ENCODE results near the gene ENTPD8. TPM values are rescaled to one million over a fixed set of nuclear protein-coding genes. Genes with fewer than 3 reads are reported as not detected.

Gene ENTPD8
- total and polyA plus RNA-seq, 2 of the 13 experiments (the other 11 are each of a cell fraction or from before 2014, with no cell fraction given): 0.26 to 0.44 TPM

GRCh38 chr9:137398561-137399468 lies 42.3 kb downstream of the ENTPD8 start:
- Histone ChIP-seq H3K9me3 (ENCODE audit: low read length) (no peaks in the 10 kb centered on the region), H3K79me2 (ENCODE audit: insufficient read depth, low read length) (no peaks in the 10 kb centered on the region), H3K27me3 (ENCODE audit: control insufficient read depth in 1 of 2, insufficient read depth in 2 of 2, low read length in 2 of 2) (no peaks in the 10 kb centered on the region), H3K27ac (ENCODE audit: extremely low read length, insufficient read depth, low read length) (no peak overlapping the region), H2AFZ (ENCODE audit: low read length) (no peak overlapping the region), H4K20me1 (ENCODE audit: insufficient read depth, low read length) (no peaks in the 10 kb centered on the region), H3K4me2 (ENCODE audit: low read depth, low read length) (no peak overlapping the region), H3K36me3 (replicated peaks in 1 of 2; ENCODE audit: control insufficient read depth in 1 of 2, insufficient read depth in 2 of 2, low read length in 2 of 2) (no peaks in the 10 kb centered on the region), H3K9ac (ENCODE audit: insufficient read depth, low read depth, low read length) (no peak overlapping the region), H3K4me3 (replicated peaks in 1 of 3; ENCODE audit: insufficient read depth in 1 of 3, low read depth in 2 of 3, low read length in 3 of 3) (no peak overlapping the region), H3K4me1 (ENCODE audit: insufficient read depth, low read length) (peaks cover 26% of the 10 kb centered on the region)
- no peak for FAIRE-seq
- in situ Hi-C loops (cut with HindIII; ENCODE audit: extremely low pct_ligation_motif_present, low pct_unique_long_range_greater_than_20kb): no loop called here
- no TSS peak for BruUV-seq (replicated peaks)
- 93% methylated on average over 58 of the region's 60 CpGs for WGBS (ENCODE audit: low lambda C conversion rate)
- no peak for DNase-seq (ENCODE audit: low spot score)
- POLR2A ChIA-PET: no interaction called here
- CTCF ChIA-PET (ENCODE audit: low intra/inter-chr PET ratio, low total read pairs): no interaction called here
- ATAC-seq: no peak
- intact Hi-C loops (cut with micrococcal nuclease; ENCODE audit: unreplicated experiment): no loop called here
- TF ChIP-seq CHCHD3 (CRISPR knock-in tag; IDR thresholded peaks at IDR 0.05): no peak
- no peak for TF ChIP-seq ZNF7 (CRISPR knock-in tag; IDR thresholded peaks at IDR 0.05)
- no peak for TF ChIP-seq ZNF280B (CRISPR knock-in tag; IDR thresholded peaks at IDR 0.05; ENCODE audit: borderline replicate concordance)
- TF ChIP-seq HOXA9 (CRISPR knock-in tag; IDR thresholded peaks at IDR 0.05; ENCODE audit: borderline replicate concordance): no peak
- TF ChIP-seq NPAS2 (CRISPR knock-in tag; IDR thresholded peaks at IDR 0.05; ENCODE audit: borderline replicate concordance): no peak
- no peak for TF ChIP-seq SRY (CRISPR knock-in tag; IDR thresholded peaks at IDR 0.05)
- no peak for TF ChIP-seq ZNF562 (CRISPR knock-in tag; IDR thresholded peaks at IDR 0.05; ENCODE audit: borderline replicate concordance)
- TF ChIP-seq ELF1 (CRISPR knock-in tag; IDR thresholded peaks at IDR 0.05): no peak
- TF ChIP-seq KAT8 (CRISPR knock-in tag; IDR thresholded peaks at IDR 0.05): no peak
- TF ChIP-seq, protein P1, sequence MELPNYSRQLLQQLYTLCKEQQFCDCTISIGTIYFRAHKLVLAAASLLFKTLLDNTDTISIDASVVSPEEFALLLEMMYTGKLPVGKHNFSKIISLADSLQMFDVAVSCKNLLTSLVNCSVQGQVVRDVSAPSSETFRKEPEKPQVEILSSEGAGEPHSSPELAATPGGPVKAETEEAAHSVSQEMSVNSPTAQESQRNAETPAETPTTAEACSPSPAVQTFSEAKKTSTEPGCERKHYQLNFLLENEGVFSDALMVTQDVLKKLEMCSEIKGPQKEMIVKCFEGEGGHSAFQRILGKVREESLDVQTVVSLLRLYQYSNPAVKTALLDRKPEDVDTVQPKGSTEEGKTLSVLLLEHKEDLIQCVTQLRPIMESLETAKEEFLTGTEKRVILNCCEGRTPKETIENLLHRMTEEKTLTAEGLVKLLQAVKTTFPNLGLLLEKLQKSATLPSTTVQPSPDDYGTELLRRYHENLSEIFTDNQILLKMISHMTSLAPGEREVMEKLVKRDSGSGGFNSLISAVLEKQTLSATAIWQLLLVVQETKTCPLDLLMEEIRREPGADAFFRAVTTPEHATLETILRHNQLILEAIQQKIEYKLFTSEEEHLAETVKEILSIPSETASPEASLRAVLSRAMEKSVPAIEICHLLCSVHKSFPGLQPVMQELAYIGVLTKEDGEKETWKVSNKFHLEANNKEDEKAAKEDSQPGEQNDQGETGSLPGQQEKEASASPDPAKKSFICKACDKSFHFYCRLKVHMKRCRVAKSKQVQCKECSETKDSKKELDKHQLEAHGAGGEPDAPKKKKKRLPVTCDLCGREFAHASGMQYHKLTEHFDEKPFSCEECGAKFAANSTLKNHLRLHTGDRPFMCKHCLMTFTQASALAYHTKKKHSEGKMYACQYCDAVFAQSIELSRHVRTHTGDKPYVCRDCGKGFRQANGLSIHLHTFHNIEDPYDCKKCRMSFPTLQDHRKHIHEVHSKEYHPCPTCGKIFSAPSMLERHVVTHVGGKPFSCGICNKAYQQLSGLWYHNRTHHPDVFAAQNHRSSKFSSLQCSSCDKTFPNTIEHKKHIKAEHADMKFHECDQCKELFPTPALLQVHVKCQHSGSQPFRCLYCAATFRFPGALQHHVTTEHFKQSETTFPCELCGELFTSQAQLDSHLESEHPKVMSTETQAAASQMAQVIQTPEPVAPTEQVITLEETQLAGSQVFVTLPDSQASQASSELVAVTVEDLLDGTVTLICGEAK (IDR thresholded peaks at IDR 0.05): no peak
- TF ChIP-seq, protein P1 (CRISPR knock-in tag; IDR thresholded peaks at IDR 0.05): no peak
- TF ChIP-seq TBX3 (IDR thresholded peaks at IDR 0.05; ENCODE audit: borderline replicate concordance): no peak
- TF ChIP-seq NR2F6 (IDR thresholded peaks at IDR 0.05): no peak
- TF ChIP-seq NR2F6 (CRISPR knock-in tag; IDR thresholded peaks at IDR 0.05): no peak
- no peak for TF ChIP-seq NFKBIZ (CRISPR knock-in tag; IDR thresholded peaks at IDR 0.05)
